PC-9 (cell line): ENCODE results near the gene CDS2. TPM values are rescaled to one million over a fixed set of nuclear protein-coding genes. Genes with fewer than 3 reads are reported as not detected.

Source experiments
- BruUV-seq: library from RNA; stranded (reverse); fragments of 400-500 nt; replicated peaks from 2 replicates; lab custom pipeline; 2021; lab: Mats Ljungman, UMichigan
- CTCF ChIA-PET: fragments of 300-600 bp; sonication (Branson Sonifier 250); formaldehyde crosslinking; loops from one replicate; lab custom pipeline; 2022; ENCODE audit warnings: antibody characterized with exemption; lab: Charles Lee
- POLR2A ChIA-PET: fragments of 300-600 bp; sonication (Branson Sonifier 250); formaldehyde crosslinking; loops from one replicate; lab custom pipeline; 2022; ENCODE audit warnings: antibody characterized with exemption; ENCODE audit not compliant: unreplicated experiment; lab: Charles Lee
- DNase-seq, 2 experiments: peaks; one replicate each; pipeline versions ENCODE4 v3.0.0 to v3.0.0-alpha.2; 2015 to 2022; ENCODE audit warnings: mixed read lengths in 1 of 2
- H2AFZ ChIP-seq: fragments of 200-600 bp; sonication (generic); 2 replicates; pipeline ENCODE4 v1.8.1; 2017; ENCODE audit warnings: antibody characterized with exemption
- H3F3A ChIP-seq: fragments of 200-600 bp; sonication (generic); 2 replicates; pipeline ENCODE4 v1.8.1; 2017; ENCODE audit warnings: antibody characterized with exemption, mild to moderate bottlenecking, low read depth; ENCODE audit not compliant: insufficient read depth
- H3K27ac ChIP-seq: fragments of 200-600 bp; sonication (generic); 2 replicates; pipeline ENCODE4 v1.6.1; 2016; ENCODE audit warnings: mixed run types
- H3K27me3 ChIP-seq: fragments of 200-600 bp; sonication (generic); 2 replicates; pipeline ENCODE4 v1.6.1; 2016; ENCODE audit warnings: low read depth, mixed run types; ENCODE audit not compliant: insufficient read depth
- H3K36me3 ChIP-seq: fragments of 200-600 bp; sonication (generic); 2 replicates; pipeline ENCODE4 v1.6.1; 2016; ENCODE audit warnings: low read depth, mixed run types
- H3K4me1 ChIP-seq: fragments of 200-600 bp; sonication (generic); replicated peaks from 2 replicates; pipeline ENCODE4 v1.6.1; 2016; ENCODE audit warnings: mixed run types; ENCODE audit not compliant: insufficient read depth
- H3K4me2 ChIP-seq: fragments of 200-600 bp; sonication (generic); 2 replicates; pipeline ENCODE4 v1.6.1; 2017; ENCODE audit warnings: mixed run types
- H3K4me3 ChIP-seq: fragments of 200-600 bp; sonication (generic); 2 replicates; pipeline ENCODE4 v1.6.1; 2016; ENCODE audit warnings: mixed run types
- H3K79me2 ChIP-seq: fragments of 200-600 bp; sonication (generic); 2 replicates; pipeline ENCODE4 v1.6.1; 2017; ENCODE audit warnings: low read depth, mixed run types
- H3K9me2 ChIP-seq: fragments of 200-600 bp; sonication (generic); 2 replicates; pipeline ENCODE4 v1.8.1; 2017; ENCODE audit warnings: mild to moderate bottlenecking; ENCODE audit not compliant: insufficient read depth
- H3K9me3 ChIP-seq: fragments of 200-600 bp; sonication (generic); 2 replicates; pipeline ENCODE4 v1.8.1; 2016; ENCODE audit warnings: low read depth; ENCODE audit not compliant: insufficient read depth
- H4K20me1 ChIP-seq: fragments of 200-600 bp; sonication (generic); 2 replicates; pipeline ENCODE4 v1.8.1; 2017; ENCODE audit not compliant: insufficient read depth
- EZH2 ChIP-seq: fragments of 200-600 bp; sonication (generic); IDR thresholded peaks from 2 replicates; pipeline ENCODE4 v1.8.0; 2017; ENCODE audit warnings: antibody characterized with exemption, low read depth
- intact Hi-C: fragments of 100-400 bp; cut with micrococcal nuclease; formaldehyde crosslinking; loops from one replicate; pipeline ENCODE4 v1.10.0; 2022; ENCODE audit not compliant: unreplicated experiment
- total RNA-seq: library from RNA; stranded (reverse); gene quantifications from 2 replicates; pipeline ENCODE4 v1.2.3, GENCODE V29; 2021
- TF ChIP-seq, protein P1 (sequence below): fragments of 200-600 bp; sonication (generic); conservative IDR thresholded peaks from 2 replicates; pipeline ENCODE4 v1.6.1; 2017; ENCODE audit warnings: mixed run types, antibody characterized with exemption, mild to moderate bottlenecking, moderate library complexity

The CDS2 gene
- total RNA-seq, 1 experiment from 2014 or later: 42.8 TPM

- no peaks in the 10 kb centered on the region for H3K79me2 ChIP-seq
- H3K4me2 ChIP-seq: no peak overlapping the region
- no peaks in the 10 kb centered on the region; the same call in 1 of the 2 replicates for H4K20me1 ChIP-seq
- H3F3A ChIP-seq: peaks cover 4% of the 10 kb centered on the region; the same call in 1 of the 2 replicates
- no peaks in the 10 kb centered on the region for H3K4me1 ChIP-seq
- TF ChIP-seq EZH2: no peak
- TF ChIP-seq, protein P1, sequence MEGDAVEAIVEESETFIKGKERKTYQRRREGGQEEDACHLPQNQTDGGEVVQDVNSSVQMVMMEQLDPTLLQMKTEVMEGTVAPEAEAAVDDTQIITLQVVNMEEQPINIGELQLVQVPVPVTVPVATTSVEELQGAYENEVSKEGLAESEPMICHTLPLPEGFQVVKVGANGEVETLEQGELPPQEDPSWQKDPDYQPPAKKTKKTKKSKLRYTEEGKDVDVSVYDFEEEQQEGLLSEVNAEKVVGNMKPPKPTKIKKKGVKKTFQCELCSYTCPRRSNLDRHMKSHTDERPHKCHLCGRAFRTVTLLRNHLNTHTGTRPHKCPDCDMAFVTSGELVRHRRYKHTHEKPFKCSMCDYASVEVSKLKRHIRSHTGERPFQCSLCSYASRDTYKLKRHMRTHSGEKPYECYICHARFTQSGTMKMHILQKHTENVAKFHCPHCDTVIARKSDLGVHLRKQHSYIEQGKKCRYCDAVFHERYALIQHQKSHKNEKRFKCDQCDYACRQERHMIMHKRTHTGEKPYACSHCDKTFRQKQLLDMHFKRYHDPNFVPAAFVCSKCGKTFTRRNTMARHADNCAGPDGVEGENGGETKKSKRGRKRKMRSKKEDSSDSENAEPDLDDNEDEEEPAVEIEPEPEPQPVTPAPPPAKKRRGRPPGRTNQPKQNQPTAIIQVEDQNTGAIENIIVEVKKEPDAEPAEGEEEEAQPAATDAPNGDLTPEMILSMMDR: no peak
- H3K9me3 ChIP-seq: no peaks in the 10 kb centered on the region
- H3K4me3 ChIP-seq: no peak overlapping the region
- no peak for DNase-seq
- H3K27me3 ChIP-seq: no peaks in the 10 kb centered on the region
- ChIA-PET POLR2A (interaction anchor here (0.6 kb wide), 1 partner anchor 77 kb away, joined by 4 read pairs; the partner anchor contains the start of gene CDS2), CTCF (interaction anchor here (0.6 kb wide), 1 partner anchor 596 kb away, joined by 7 read pairs; no protein-coding TSS in a partner anchor)
- H3K27ac ChIP-seq: no peak overlapping the region
- no peaks in the 10 kb centered on the region for H3K36me3 ChIP-seq
- BruUV-seq: no TSS peak
- no peaks in the 10 kb centered on the region for H3K9me2 ChIP-seq
- H2AFZ ChIP-seq: no peak overlapping the region
- intact Hi-C loops: no loop called here
Observed at GRCh38 chr20:5203380-5203779, 76.6 kb downstream of the CDS2 start.

DNA sequence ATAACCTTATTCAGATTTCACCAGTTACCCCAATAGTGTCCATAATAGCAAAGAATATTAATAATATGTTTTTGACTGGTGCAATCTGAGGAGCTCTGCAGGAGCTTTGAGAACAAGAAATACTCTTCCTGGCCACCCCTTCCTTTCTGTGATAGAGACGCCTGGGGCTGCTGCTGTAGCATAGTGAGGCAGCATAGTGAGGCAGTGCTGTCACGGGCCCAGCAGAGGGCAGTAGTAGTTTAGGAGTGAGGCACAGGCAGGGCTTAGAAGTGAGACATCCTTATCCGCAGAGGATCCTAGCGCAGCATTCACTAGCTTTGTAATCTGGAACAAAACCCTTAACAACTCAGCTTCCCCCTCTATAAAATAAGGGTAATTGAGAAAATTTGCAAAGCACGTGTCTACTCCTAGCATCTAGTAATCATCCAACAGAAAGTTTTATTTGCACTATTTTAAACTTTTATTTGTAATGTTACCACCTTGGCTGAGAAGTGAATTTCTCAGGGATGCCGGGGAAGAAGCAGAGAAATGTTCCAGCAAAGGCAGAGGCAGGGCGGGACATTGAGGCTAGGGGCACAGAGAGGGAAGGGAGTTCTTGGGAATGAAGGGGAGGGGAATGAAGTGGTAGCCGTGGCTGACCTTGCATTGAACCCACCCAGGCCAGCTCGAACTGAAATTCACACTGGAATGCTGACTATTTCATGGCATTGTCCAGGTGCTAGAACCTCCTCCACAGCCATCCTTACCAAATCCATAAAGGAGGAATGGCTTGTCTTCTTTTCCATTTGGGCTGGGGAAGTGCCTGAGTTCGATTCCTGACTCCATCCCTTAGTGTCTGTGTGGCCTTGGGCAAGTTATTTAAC lies 78.8 kb downstream of the CDS2 start:
- POLR2A ChIA-PET: interaction anchor here (0.8 kb wide), 1 partner anchor 13 kb away, joined by 7 read pairs; no protein-coding TSS in a partner anchor
- no TSS peak for BruUV-seq
- no peaks in the 10 kb centered on the region for H3K27me3 ChIP-seq
- no peaks in the 10 kb centered on the region for H3K4me1 ChIP-seq
- no peaks in the 10 kb centered on the region for H3K9me3 ChIP-seq
- intact Hi-C loops: loop anchor here (1.0 kb wide), 1 partner anchor 243 kb away; no protein-coding TSS in a partner anchor
- no peak overlapping the region for H2AFZ ChIP-seq
- TF ChIP-seq, protein P1: peak; percentile 89
- no peak for TF ChIP-seq EZH2
- CTCF ChIA-PET: interaction anchor here (0.6 to 1.4 kb wide), 6 partner anchors 18 to 1489 kb away, joined by 3 to 12 read pairs (median 4); partner anchors contain the start of gene CDS2
- H4K20me1 ChIP-seq: no peaks in the 10 kb centered on the region; the same call in 1 of the 2 replicates
- H3K9me2 ChIP-seq: no peaks in the 10 kb centered on the region
- H3K4me3 ChIP-seq: no peak overlapping the region
- no peak overlapping the region for H3K27ac ChIP-seq
- peak; percentile 46 to 68 for DNase-seq
- H3K4me2 ChIP-seq: no peak overlapping the region
- no peaks in the 10 kb centered on the region for H3K36me3 ChIP-seq
- no peaks in the 10 kb centered on the region for H3K79me2 ChIP-seq
- H3F3A ChIP-seq: peaks cover 4% of the 10 kb centered on the region; the same call in 1 of the 2 replicates

DNA sequence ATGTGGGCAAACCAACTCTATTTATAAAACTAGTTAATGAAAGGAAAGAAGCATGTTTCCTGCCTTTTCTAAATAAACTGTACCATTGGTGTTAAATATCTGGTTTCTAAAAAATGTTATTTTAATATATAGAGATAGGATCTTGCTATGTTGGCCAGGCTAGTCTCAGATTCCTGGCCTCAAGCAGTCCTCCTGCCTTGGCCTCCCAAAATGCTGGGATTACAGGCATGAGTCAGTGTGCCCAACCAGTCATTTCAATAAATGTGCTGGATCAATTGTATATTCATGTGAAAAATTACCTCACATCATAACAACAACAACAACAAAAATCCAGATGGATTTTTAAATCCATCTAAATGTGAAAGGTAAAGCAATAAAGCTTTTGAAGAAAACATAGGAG lies 80.3 kb downstream of the CDS2 start:
- CTCF ChIA-PET: interaction anchor here (0.6 to 0.9 kb wide), 2 partner anchors 13 to 80 kb away, joined by 3 to 9 read pairs; partner anchors contain the start of gene CDS2
- no peaks in the 10 kb centered on the region for H3K9me3 ChIP-seq
- H4K20me1 ChIP-seq: no peaks in the 10 kb centered on the region; the same call in 1 of the 2 replicates
- BruUV-seq: no TSS peak
- H3K27ac ChIP-seq: no peak overlapping the region
- no peak for TF ChIP-seq EZH2
- no peak overlapping the region for H2AFZ ChIP-seq
- no peaks in the 10 kb centered on the region for H3K79me2 ChIP-seq
- POLR2A ChIA-PET: no interaction called here
- no peak for DNase-seq
- no peaks in the 10 kb centered on the region for H3K9me2 ChIP-seq
- no peaks in the 10 kb centered on the region for H3K4me1 ChIP-seq
- H3F3A ChIP-seq: peaks cover 4% of the 10 kb centered on the region; the same call in 1 of the 2 replicates
- H3K4me3 ChIP-seq: no peak overlapping the region
- no peaks in the 10 kb centered on the region for H3K27me3 ChIP-seq
- intact Hi-C loops: no loop called here
- no peak overlapping the region for H3K4me2 ChIP-seq
- H3K36me3 ChIP-seq: no peaks in the 10 kb centered on the region
